RWPE2 (cell line): ENCODE results near the gene DPYSL4.
A peak's percentile ranks its signal among the peaks of the same experiment; 100 is the strongest.

Experiments used
- ATAC-seq: fragments of 200-7000 bp; cut with Tn5 transposase; 3 replicates; pipeline ENCODE4 v1.9.1; 2021; ENCODE audit warnings: low read depth
- DNase-seq: peaks from one replicate; pipeline ENCODE4 v3.0.0-alpha.2; 2020; ENCODE audit warnings: low spot score
- H3K27ac ChIP-seq: fragments of 450-650 bp; 2 replicates; pipeline ENCODE4 v1.5.1; 2017; ENCODE audit warnings: mild to moderate bottlenecking; ENCODE audit not compliant: poor library complexity, severe bottlenecking
- H3K27me3 ChIP-seq: fragments of 250-450 bp; sonication (Bioruptor Pico); 2 replicates; pipeline ENCODE4 v1.5.1; 2021; ENCODE audit warnings: mild to moderate bottlenecking, moderate library complexity; ENCODE audit not compliant: insufficient read depth, poor library complexity, severe bottlenecking
- H3K36me3 ChIP-seq: fragments of 250-450 bp; sonication (Bioruptor Pico); 2 replicates; pipeline ENCODE4 v1.5.1; 2020; ENCODE audit warnings: low read depth, mild to moderate bottlenecking, moderate library complexity
- H3K4me1 ChIP-seq: fragments of 250-450 bp; sonication (Bioruptor Pico); 2 replicates; pipeline ENCODE4 v1.5.1; 2021; ENCODE audit warnings: mild to moderate bottlenecking, moderate library complexity; ENCODE audit not compliant: insufficient read depth, poor library complexity, severe bottlenecking
- H3K4me3 ChIP-seq: fragments of 250-450 bp; sonication (Bioruptor Pico); 2 replicates; pipeline ENCODE4 v1.5.1; 2021; ENCODE audit warnings: mild to moderate bottlenecking, moderate library complexity; ENCODE audit not compliant: severe bottlenecking
- H3K9me3 ChIP-seq: fragments of 250-450 bp; sonication (Bioruptor Pico); 2 replicates; pipeline ENCODE4 v1.5.1; 2021; ENCODE audit warnings: mild to moderate bottlenecking, moderate library complexity; ENCODE audit not compliant: severe bottlenecking
- CTCF ChIP-seq: fragments of 450-650 bp; IDR thresholded peaks from one replicate; pipeline ENCODE4 v1.5.1; 2017; ENCODE audit warnings: mild to moderate bottlenecking, moderate library complexity; ENCODE audit not compliant: poor library complexity, severe bottlenecking

Gene DPYSL4

GRCh38 chr10:132149271-132149670 is 37.5 kb upstream of the DPYSL4 start:
- Histone ChIP-seq H3K4me1 (no peaks in the 10 kb centered on the region), H3K27ac (no peak overlapping the region), H3K27me3 (no peaks in the 10 kb centered on the region), H3K9me3 (no peaks in the 10 kb centered on the region), H3K4me3 (no peak overlapping the region), H3K36me3 (no peaks in the 10 kb centered on the region)
- ATAC-seq (no peak), DNase-seq (no peak)
- TF ChIP-seq CTCF, result no peak

- DNase-seq (peak; percentile 42), ATAC-seq (no peak)
- H3K4me3 ChIP-seq, result no peak overlapping the region
- no peak overlapping the region for H3K27ac ChIP-seq
- H3K4me1 ChIP-seq, result no peaks in the 10 kb centered on the region
- H3K9me3 ChIP-seq, result no peaks in the 10 kb centered on the region
- no peak for TF ChIP-seq CTCF
- H3K36me3 ChIP-seq, result no peaks in the 10 kb centered on the region
- H3K27me3 ChIP-seq, result no peaks in the 10 kb centered on the region
These were observed 36.8 kb upstream of the DPYSL4 start for GRCh38 chr10:132149917-132150316.

GRCh38 chr10:132150777-132151176 is 36.0 kb upstream of the DPYSL4 start:
- H3K4me3 ChIP-seq, result no peak overlapping the region
- no peaks in the 10 kb centered on the region for H3K27me3 ChIP-seq
- no peak for TF ChIP-seq CTCF
- no peaks in the 10 kb centered on the region for H3K9me3 ChIP-seq
- H3K27ac ChIP-seq, result no peak overlapping the region
- H3K4me1 ChIP-seq, result no peaks in the 10 kb centered on the region
- DNase-seq (no peak), ATAC-seq (no peak)
- H3K36me3 ChIP-seq, result no peaks in the 10 kb centered on the region

- no peak overlapping the region for H3K27ac ChIP-seq
These were observed 35.3 kb upstream of the DPYSL4 start for GRCh38 chr10:132151286-132151950.

More at GRCh38 chr10:132151286-132151950, 35.3 kb upstream of the DPYSL4 start:
- Histone ChIP-seq H3K4me3 (no peak overlapping the region), H3K27me3 (no peaks in the 10 kb centered on the region), H3K36me3 (no peaks in the 10 kb centered on the region), H3K9me3 (no peaks in the 10 kb centered on the region), H3K4me1 (no peaks in the 10 kb centered on the region)
- ATAC-seq (no peak), DNase-seq (peak; percentile 19)
- TF ChIP-seq CTCF, result no peak
